ENCODE measurements around the gene MYPOP. TPM values are rescaled to one million over a fixed set of nuclear protein-coding genes. Genes with fewer than 3 reads are reported as not detected.

The MYPOP gene
- total and polyA plus RNA-seq, 12 donors, result 7.1 to 17.0 (median 10.0) TPM

GRCh38 chr19:45918721-45919120 lies 16.3 kb upstream of the MYPOP start:
- Histone ChIP-seq H3K4me1 (no peaks in the 10 kb centered on the region), H3K27me3 (peaks cover 0 to 37% (median 19%) of the 10 kb centered on the region in 7 donors), H3K4me3 (no peak overlapping the region), H3K27ac (no peak overlapping the region), H3K36me3 (no peaks in the 10 kb centered on the region), H3K9me3 (no peaks in the 10 kb centered on the region)
- no peak for TF ChIP-seq CTCF (IDR thresholded peaks at IDR 0.05)
- 68 to 73% methylated on average over 4 of the region's 4 CpGs for WGBS, 2 donors
- no peak for ATAC-seq
- DNase-seq, result no peak
- intact Hi-C loops (cut with DNase I), result loop anchor here in 1 of 10 donors (10.0 kb wide), 1 partner anchor 86 kb away; no protein-coding TSS in a partner anchor

DNA sequence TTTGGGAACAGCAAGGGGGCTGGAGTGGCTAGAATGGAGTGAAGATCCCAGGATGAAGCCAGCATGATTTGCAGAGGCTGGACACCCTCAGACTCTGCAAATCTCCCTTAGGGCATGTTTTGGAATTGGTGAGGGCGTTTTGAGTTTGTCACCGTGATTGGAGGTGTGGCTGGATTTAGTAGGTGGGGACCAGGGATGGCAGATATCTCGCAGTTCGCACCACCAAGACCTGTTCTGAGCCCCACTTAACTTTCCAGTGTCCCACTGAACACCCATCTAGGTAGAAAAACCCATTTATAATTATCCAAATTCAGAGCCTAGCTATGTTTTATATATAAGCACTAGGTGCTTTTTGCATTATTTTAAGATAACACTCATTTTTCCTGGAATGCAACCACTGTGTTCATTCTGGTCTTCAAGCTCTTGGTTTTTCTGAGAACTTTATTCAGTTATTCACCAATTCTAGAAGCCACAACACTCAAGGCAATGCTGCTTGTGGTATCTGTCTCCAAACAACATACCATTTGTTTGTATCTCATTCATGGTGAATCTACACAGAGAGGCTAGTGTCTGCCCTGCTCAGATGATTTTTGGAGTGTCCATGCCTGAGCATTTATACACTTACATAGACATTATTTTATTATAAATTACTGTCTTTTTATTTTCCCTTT lies 15.1 kb upstream of the MYPOP start:
- 46 to 68% methylated on average over 4 of the region's 4 CpGs for WGBS, 2 donors
- no peak overlapping the region for H3K4me3 ChIP-seq
- H3K27me3 ChIP-seq, result peaks cover 0 to 40% (median 25%) of the 10 kb centered on the region in 7 donors
- H3K27ac ChIP-seq, result no peak overlapping the region
- intact Hi-C loops (cut with DNase I), result loop anchor here in 1 of 10 donors (10.0 kb wide), 1 partner anchor 87 kb away; no protein-coding TSS in a partner anchor
- no peak for TF ChIP-seq CTCF (IDR thresholded peaks at IDR 0.05)
- no peaks in the 10 kb centered on the region for H3K9me3 ChIP-seq
- no peaks in the 10 kb centered on the region for H3K36me3 ChIP-seq
- DNase-seq (no peak), ATAC-seq (no peak)
- H3K4me1 ChIP-seq, result no peaks in the 10 kb centered on the region

- DNase-seq, result peak in 1 of 2 donors; percentile 34
- Histone ChIP-seq H3K9me3 (no peaks in the 10 kb centered on the region), H3K4me3 (no peak within 1 kb of the TSS), H3K4me1 (no peaks in the 10 kb centered on the region), H3K27ac (no peak within 1 kb of the TSS), H3K27me3 (peaks cover 0 to 41% (median 28%) of the 10 kb centered on the region in 7 donors), H3K36me3 (no peaks in the 10 kb centered on the region)
- intact Hi-C loops (cut with DNase I), result loop anchor here in 3 of 10 donors (5.0 to 10.0 kb wide), 2 partner anchors 91 to 98 kb away; no protein-coding TSS in a partner anchor
- peak in 5 of 9 donors; percentile 10 to 45 (median 28) for TF ChIP-seq CTCF (IDR thresholded peaks at IDR 0.05)
- peak in 4 of 8 donors; percentile 12 to 72 (median 56) for ATAC-seq
- 62 to 66% methylated on average over 44 of the region's 44 CpGs for WGBS, 2 donors
Observed at GRCh38 chr19:45913874-45914830, 11.7 kb upstream of the MYPOP start, which contains the start of gene NANOS2. TSS of gene NANOS2 (minus strand) at chr19:45914778. CDS start at chr19:45914693, 85 bp downstream.

GRCh38 chr19:45911291-45911690 lies 8.9 kb upstream of the MYPOP start:
- DNase-seq, result no peak
- WGBS, 2 donors, result 57% methylated on average over 8 of the region's 8 CpGs
- intact Hi-C loops (cut with DNase I), result loop anchor here in 3 of 10 donors (5.0 to 10.0 kb wide), 2 partner anchors 94 to 101 kb away; no protein-coding TSS in a partner anchor
- H3K36me3 ChIP-seq, result no peaks in the 10 kb centered on the region
- no peak overlapping the region for H3K27ac ChIP-seq
- H3K4me3 ChIP-seq, result no peak overlapping the region
- no peaks in the 10 kb centered on the region for H3K4me1 ChIP-seq
- ATAC-seq, result no peak
- no peak for TF ChIP-seq CTCF (IDR thresholded peaks at IDR 0.05)
- peaks cover 0 to 34% (median 15%) of the 10 kb centered on the region in 7 donors for H3K27me3 ChIP-seq
- no peaks in the 10 kb centered on the region for H3K9me3 ChIP-seq

Data from heart right ventricle (tissue), 16 donors.